Astrocyte (in vitro differentiated cells and primary cell): ENCODE measurements around the gene FBLN2. TPM values are rescaled to one million over a fixed set of nuclear protein-coding genes. Genes with fewer than 3 reads are reported as not detected.

Experiments used
- DNase-seq: peaks from one replicate; pipeline ENCODE4 v3.0.0-alpha.2; 2010; ENCODE audit warnings: low read depth
- FAIRE-seq: peaks from 2 replicates; lab custom pipeline; 2011; peaks lifted over from hg19 to GRCh38; lab: Jason Lieb, UNC
- H2AFZ ChIP-seq: 2 replicates; pipeline ENCODE4 v1.6.0; 2012; ENCODE audit warnings: low read depth, low read length, inconsistent platforms
- H3K27ac ChIP-seq: 2 replicates; pipeline ENCODE4 v1.5.1; 2011; ENCODE audit warnings: low read depth, low read length, inconsistent platforms
- H3K27me3 ChIP-seq: 2 replicates; pipeline ENCODE4 v1.6.0; 2011; ENCODE audit warnings: low read length, inconsistent platforms; ENCODE audit not compliant: insufficient read depth
- H3K36me3 ChIP-seq: 2 replicates; pipeline ENCODE4 v1.5.1; 2011; ENCODE audit warnings: low read length, inconsistent platforms; ENCODE audit not compliant: insufficient read depth
- H3K4me1 ChIP-seq: 2 replicates; pipeline ENCODE4 v1.5.1; 2011; ENCODE audit warnings: low read length, inconsistent platforms; ENCODE audit not compliant: insufficient read depth
- H3K4me2 ChIP-seq: 2 replicates; pipeline ENCODE4 v1.6.0; 2012; ENCODE audit warnings: low read length, inconsistent platforms
- H3K4me3 ChIP-seq: 2 replicates; pipeline ENCODE4 v1.5.1; 2011; ENCODE audit warnings: low read depth, mild to moderate bottlenecking, low read length, inconsistent platforms; ENCODE audit not compliant: insufficient read depth
- H3K79me2 ChIP-seq: 2 replicates; pipeline ENCODE4 v1.6.0; 2012; ENCODE audit warnings: mild to moderate bottlenecking, low read length, inconsistent platforms; ENCODE audit not compliant: insufficient read depth
- H3K9ac ChIP-seq: 2 replicates; pipeline ENCODE4 v1.6.0; 2012; ENCODE audit warnings: mild to moderate bottlenecking, low read length, inconsistent platforms
- H3K9me3 ChIP-seq: 2 replicates; pipeline ENCODE4 v1.5.1; 2012; ENCODE audit warnings: low read depth, mild to moderate bottlenecking, low read length, inconsistent platforms; ENCODE audit not compliant: insufficient read depth
- H4K20me1 ChIP-seq: 2 replicates; pipeline ENCODE4 v1.6.0; 2012; ENCODE audit warnings: low read length, inconsistent platforms; ENCODE audit not compliant: insufficient read depth
- H3K27ac Mint-ChIP-seq: one replicate; pipeline ENCODE4 v1.8.0; 2021; ENCODE audit warnings: mild to moderate bottlenecking, mixed read lengths; ENCODE audit not compliant: unreplicated experiment
- H3K27me3 Mint-ChIP-seq: one replicate; pipeline ENCODE4 v1.8.0; 2021; ENCODE audit warnings: low read depth, mixed read lengths; ENCODE audit not compliant: unreplicated experiment
- H3K36me3 Mint-ChIP-seq: one replicate; pipeline ENCODE4 v1.8.0; 2021; ENCODE audit warnings: low read depth, mixed read lengths; ENCODE audit not compliant: unreplicated experiment
- H3K4me1 Mint-ChIP-seq: one replicate; pipeline ENCODE4 v1.8.0; 2021; ENCODE audit warnings: low read depth, mixed read lengths; ENCODE audit not compliant: unreplicated experiment
- H3K4me3 Mint-ChIP-seq: one replicate; pipeline ENCODE4 v1.8.0; 2021; ENCODE audit warnings: mild to moderate bottlenecking, moderate library complexity, mixed read lengths; ENCODE audit not compliant: unreplicated experiment
- H3K9me3 Mint-ChIP-seq: one replicate; pipeline ENCODE4 v1.8.0; 2021; ENCODE audit warnings: mild to moderate bottlenecking, mixed read lengths; ENCODE audit not compliant: unreplicated experiment
- CTCF ChIP-seq: IDR thresholded peaks from 2 replicates; pipeline ENCODE4 v1.5.1; 2011; ENCODE audit warnings: low read depth, mild to moderate bottlenecking, inconsistent platforms, low read length, moderate library complexity; ENCODE audit not compliant: insufficient read depth
- EZH2 ChIP-seq: IDR thresholded peaks from 2 replicates; pipeline ENCODE4 v1.6.1; 2012; ENCODE audit warnings: mild to moderate bottlenecking, low read length, inconsistent platforms; ENCODE audit not compliant: insufficient read depth
- total RNA-seq: library from RNA; stranded (reverse); gene quantifications from 2 replicates; pipeline ENCODE4 v1.2.1, GENCODE V29; 2021

Gene FBLN2
- total RNA-seq, 1 donor from 2014 or later, result 36.6 TPM

GRCh38 chr3:13563911-13564310 lies 15.0 kb downstream of the FBLN2 start:
- no peak overlapping the region for H3K9ac ChIP-seq
- no peaks in the 10 kb centered on the region for H3K9me3 Mint-ChIP-seq
- FAIRE-seq (no peak), DNase-seq (no peak)
- no peak overlapping the region for H3K4me3 Mint-ChIP-seq
- no peaks in the 10 kb centered on the region for H3K79me2 ChIP-seq
- no peaks in the 10 kb centered on the region for H3K4me1 ChIP-seq
- no peaks in the 10 kb centered on the region for H3K36me3 ChIP-seq
- H2AFZ ChIP-seq, result no peak overlapping the region
- peaks cover 33% of the 10 kb centered on the region for H3K27me3 Mint-ChIP-seq
- H3K9me3 ChIP-seq, result no peaks in the 10 kb centered on the region
- TF ChIP-seq EZH2 (no peak), CTCF (no peak)
- H3K4me3 ChIP-seq, result no peak overlapping the region
- no peak overlapping the region for H3K4me2 ChIP-seq
- H3K36me3 Mint-ChIP-seq, result peaks cover 11% of the 10 kb centered on the region
- H3K4me1 Mint-ChIP-seq, result peaks cover 2% of the 10 kb centered on the region
- no peak overlapping the region for H3K27ac Mint-ChIP-seq
- peaks cover 2% of the 10 kb centered on the region for H3K27me3 ChIP-seq
- H3K27ac ChIP-seq, result no peak overlapping the region
- peaks cover 9% of the 10 kb centered on the region for H4K20me1 ChIP-seq

- H3K9me3 ChIP-seq, result no peaks in the 10 kb centered on the region
- peaks cover 2% of the 10 kb centered on the region for H3K4me1 Mint-ChIP-seq
- H3K36me3 ChIP-seq, result no peaks in the 10 kb centered on the region
- no peak overlapping the region for H3K27ac ChIP-seq
- H3K4me3 Mint-ChIP-seq, result no peak overlapping the region
- H3K36me3 Mint-ChIP-seq, result peaks cover 11% of the 10 kb centered on the region
- no peak overlapping the region for H2AFZ ChIP-seq
- H3K79me2 ChIP-seq, result no peaks in the 10 kb centered on the region
- no peaks in the 10 kb centered on the region for H3K9me3 Mint-ChIP-seq
- H3K27me3 Mint-ChIP-seq, result peaks cover 31% of the 10 kb centered on the region
- H3K4me2 ChIP-seq, result no peak overlapping the region
- H4K20me1 ChIP-seq, result peaks cover 6% of the 10 kb centered on the region
- H3K4me1 ChIP-seq, result no peaks in the 10 kb centered on the region
- DNase-seq (no peak), FAIRE-seq (no peak)
- no peak for TF ChIP-seq CTCF
- no peak for TF ChIP-seq EZH2
- H3K27ac Mint-ChIP-seq, result no peak overlapping the region
- no peak overlapping the region for H3K9ac ChIP-seq
- H3K4me3 ChIP-seq, result no peak overlapping the region
- H3K27me3 ChIP-seq, result no peaks in the 10 kb centered on the region
These were observed 16.0 kb downstream of the FBLN2 start for GRCh38 chr3:13564751-13565560.
